ENCODE measurements around the gene UBR3.

DNA sequence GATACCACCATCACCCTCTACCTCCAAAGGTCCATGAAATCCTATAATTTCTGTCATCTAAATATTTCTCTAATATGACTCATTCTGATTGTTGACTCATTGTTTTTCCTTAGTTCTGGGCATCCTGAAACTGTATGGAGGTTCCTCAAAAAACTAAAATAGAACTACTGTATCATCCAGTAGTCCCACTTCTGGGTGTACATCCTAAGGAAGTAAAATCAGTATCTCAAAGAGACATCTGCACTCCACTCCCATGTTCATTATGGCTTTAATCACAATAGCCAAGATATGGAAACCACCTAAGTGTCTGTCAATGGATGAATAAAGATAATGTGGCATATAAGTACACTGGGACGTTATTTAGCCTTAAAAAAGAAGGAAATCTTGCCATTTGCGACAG, 224.9 kb downstream of the UBR3 start:
- TF ChIP-seq CTCF (conservative IDR thresholded peaks at IDR 0.05; ENCODE audit: low read length) (no peak), EZH2phosphoT487 (IDR thresholded peaks at IDR 0.05; ENCODE audit: borderline replicate concordance) (no peak)

All from Loucy (cell line).